HepG2 (cell line): ENCODE data around the gene ABHD3. TPM values are rescaled to one million over a fixed set of nuclear protein-coding genes. Genes with fewer than 3 reads are reported as not detected.
A peak's percentile ranks its signal among the peaks of the same experiment; 100 is the strongest.

Source experiments
- HMGXB3 ChIP-seq: sonication (generic); formaldehyde crosslinking; IDR thresholded peaks from 2 replicates; pipeline ENCODE4 v1.4.0; 2020; ENCODE audit warnings: missing genetic modification reagents, borderline replicate concordance
- MED1 ChIP-seq: sonication (generic); formaldehyde crosslinking; IDR thresholded peaks from 2 replicates; pipeline ENCODE4 v1.4.0; 2020; ENCODE audit warnings: missing genetic modification reagents
- PREB ChIP-seq: sonication (generic); formaldehyde crosslinking; IDR thresholded peaks from 2 replicates; pipeline ENCODE4 v1.4.0; 2020; ENCODE audit warnings: missing genetic modification reagents
- RXRB ChIP-seq: IDR thresholded peaks from 2 replicates; pipeline ENCODE4 v1.6.1; 2016; ENCODE audit warnings: borderline replicate concordance, missing genetic modification reagents, missing compliant biosample characterization
- THAP11 ChIP-seq: IDR thresholded peaks from 2 replicates; pipeline ENCODE4 v1.6.1; 2016; ENCODE audit warnings: missing biosample characterization, missing genetic modification reagents
- THAP9 ChIP-seq: sonication (generic); formaldehyde crosslinking; IDR thresholded peaks from 2 replicates; pipeline ENCODE4; 2020; ENCODE audit warnings: missing genetic modification reagents, mild to moderate bottlenecking, borderline replicate concordance
- ZBTB49 ChIP-seq: sonication (generic); formaldehyde crosslinking; IDR thresholded peaks from 2 replicates; pipeline ENCODE4 v1.4.0; 2020; ENCODE audit warnings: missing genetic modification reagents, borderline replicate concordance
- ZGPAT ChIP-seq: IDR thresholded peaks from 2 replicates; pipeline ENCODE4 v1.6.1; 2016; ENCODE audit warnings: mild to moderate bottlenecking
- ZNF333 ChIP-seq: sonication (generic); formaldehyde crosslinking; IDR thresholded peaks from 2 replicates; pipeline ENCODE4 v1.4.0; 2020; ENCODE audit warnings: mild to moderate bottlenecking, missing genetic modification reagents, borderline replicate concordance
- ZNF567 ChIP-seq: sonication (generic); formaldehyde crosslinking; IDR thresholded peaks from 2 replicates; pipeline ENCODE4 v1.8.1; 2023; ENCODE audit warnings: mild to moderate bottlenecking, missing genetic modification reagents, borderline replicate concordance
- ZNF576 ChIP-seq: sonication (generic); formaldehyde crosslinking; IDR thresholded peaks from 2 replicates; pipeline ENCODE4 v1.4.0; 2020; ENCODE audit warnings: mild to moderate bottlenecking, missing genetic modification reagents
- ZXDC ChIP-seq: sonication (generic); formaldehyde crosslinking; IDR thresholded peaks from 2 replicates; pipeline ENCODE4 v1.5.0; 2020; ENCODE audit warnings: mild to moderate bottlenecking, missing genetic modification reagents
- polyA plus RNA-seq, 8 experiments: library from polyadenylated mRNA; depleted of rRNA in 3 of 8; stranded (reverse) in 7 of 8; unstranded in 1 of 8; fragments of >200 nt; fragmentation: Illumina TruSeq in 4 of 8; extraction: Trizol in 4 of 8; gene quantifications; 2 replicates each; pipeline versions ENCODE4 v1.2.1 to v1.2.3, GENCODE V29; 2011 to 2016; ENCODE audit warnings: low read depth in 4 of 8, missing spikeins in 1 of 8, mixed read lengths in 1 of 8; ENCODE audit not compliant: insufficient read depth in 1 of 8
- total RNA-seq, 5 experiments: library from RNA; depleted of rRNA; stranded (reverse); fragments of >200 nt; fragmentation: Illumina TruSeq; extraction: Trizol; gene quantifications; 2 replicates each; pipeline ENCODE4 v1.2.3, GENCODE V29; 2016; ENCODE audit warnings: low read depth in 1 of 5

ABHD3 gene
- total and polyA plus RNA-seq, 2 of the 13 experiments (the other 11 are each of a cell fraction or from before 2014, with no cell fraction given) = 32.1 to 40.2 TPM

- TF ChIP-seq THAP9 (CRISPR knock-in tag) = peak; percentile 41; the same call in 1 of the 2 replicates
- peak; percentile 42; the same call in 1 of the 2 replicates for TF ChIP-seq ZGPAT (CRISPR knock-in tag)
- no peak for TF ChIP-seq ZXDC
- no peak for TF ChIP-seq ZNF567 (CRISPR knock-in tag)
- TF ChIP-seq ZNF333 (CRISPR knock-in tag) = no peak
- no peak for TF ChIP-seq ZBTB49
- TF ChIP-seq MED1 (CRISPR knock-in tag) = peak; percentile 64
- peak; percentile 49; the same call in 1 of the 2 replicates for TF ChIP-seq HMGXB3 (CRISPR knock-in tag)
- TF ChIP-seq ZNF576 (CRISPR knock-in tag) = no peak
- TF ChIP-seq THAP11 (CRISPR knock-in tag) = peak; percentile 67; the same call in 1 of the 2 replicates
- peak; percentile 36; the same call in 1 of the 2 replicates for TF ChIP-seq RXRB (CRISPR knock-in tag)
- no peak for TF ChIP-seq PREB (CRISPR knock-in tag)
Observed at GRCh38 chr18:21735452-21736015, 31.0 kb upstream of the ABHD3 start (continued).
